GM10248 (cell line): Measurements from ENCODE around the gene WASF3.

Source experiments
- CTCF ChIA-PET: fragments of 300-600 bp; sonication (Branson Sonifier 250); formaldehyde crosslinking; extraction: SDS; loops from one replicate; lab custom pipeline; 2021; ENCODE audit warnings: antibody characterized with exemption; lab: Yijun Ruan, JAX
- POLR2A ChIA-PET: fragments of 350-650 bp; sonication (Branson Sonifier 250); formaldehyde crosslinking; extraction: SDS; loops from one replicate; lab custom pipeline; 2020; ENCODE audit warnings: antibody characterized with exemption; lab: Yijun Ruan, JAX
- DNase-seq: peaks from one replicate; pipeline ENCODE4 v3.0.0; 2012; ENCODE audit errors: extremely low spot score
- TF ChIP-seq, protein P1 (sequence below): IDR thresholded peaks from 2 replicates; pipeline ENCODE4 v1.5.1; 2012; ENCODE audit warnings: mild to moderate bottlenecking, low read depth; ENCODE audit errors: extremely low read depth, missing control alignments, control extremely low read depth

WASF3 gene

DNA sequence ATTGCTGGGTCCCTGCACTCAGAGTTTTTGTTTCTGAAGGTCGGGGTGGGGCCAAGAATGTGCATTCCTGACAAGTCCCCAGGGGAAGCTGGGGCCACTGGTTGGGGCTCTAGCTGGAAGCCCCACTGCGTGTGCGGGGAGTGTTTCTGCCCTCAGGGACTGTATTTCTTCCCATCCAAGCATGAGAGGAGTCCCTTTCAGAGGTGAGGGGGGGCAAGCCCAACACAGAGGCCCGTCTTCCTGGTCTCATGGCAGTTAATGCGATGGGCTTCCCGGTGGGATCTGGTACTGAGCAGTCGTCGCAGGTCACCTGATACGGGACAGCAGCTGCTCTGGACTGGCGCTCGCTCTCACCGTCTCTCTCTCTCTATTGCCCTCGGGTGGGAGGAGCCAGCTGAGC lies 152.7 kb downstream of the WASF3 start:
- TF ChIP-seq, protein P1, sequence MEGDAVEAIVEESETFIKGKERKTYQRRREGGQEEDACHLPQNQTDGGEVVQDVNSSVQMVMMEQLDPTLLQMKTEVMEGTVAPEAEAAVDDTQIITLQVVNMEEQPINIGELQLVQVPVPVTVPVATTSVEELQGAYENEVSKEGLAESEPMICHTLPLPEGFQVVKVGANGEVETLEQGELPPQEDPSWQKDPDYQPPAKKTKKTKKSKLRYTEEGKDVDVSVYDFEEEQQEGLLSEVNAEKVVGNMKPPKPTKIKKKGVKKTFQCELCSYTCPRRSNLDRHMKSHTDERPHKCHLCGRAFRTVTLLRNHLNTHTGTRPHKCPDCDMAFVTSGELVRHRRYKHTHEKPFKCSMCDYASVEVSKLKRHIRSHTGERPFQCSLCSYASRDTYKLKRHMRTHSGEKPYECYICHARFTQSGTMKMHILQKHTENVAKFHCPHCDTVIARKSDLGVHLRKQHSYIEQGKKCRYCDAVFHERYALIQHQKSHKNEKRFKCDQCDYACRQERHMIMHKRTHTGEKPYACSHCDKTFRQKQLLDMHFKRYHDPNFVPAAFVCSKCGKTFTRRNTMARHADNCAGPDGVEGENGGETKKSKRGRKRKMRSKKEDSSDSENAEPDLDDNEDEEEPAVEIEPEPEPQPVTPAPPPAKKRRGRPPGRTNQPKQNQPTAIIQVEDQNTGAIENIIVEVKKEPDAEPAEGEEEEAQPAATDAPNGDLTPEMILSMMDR: no peak
- POLR2A ChIA-PET: no interaction called here
- DNase-seq: no peak
- CTCF ChIA-PET: interaction anchor here (1.8 to 2.0 kb wide), 2 partner anchors 12 kb away, joined by 6 read pairs; no protein-coding TSS in a partner anchor

DNA sequence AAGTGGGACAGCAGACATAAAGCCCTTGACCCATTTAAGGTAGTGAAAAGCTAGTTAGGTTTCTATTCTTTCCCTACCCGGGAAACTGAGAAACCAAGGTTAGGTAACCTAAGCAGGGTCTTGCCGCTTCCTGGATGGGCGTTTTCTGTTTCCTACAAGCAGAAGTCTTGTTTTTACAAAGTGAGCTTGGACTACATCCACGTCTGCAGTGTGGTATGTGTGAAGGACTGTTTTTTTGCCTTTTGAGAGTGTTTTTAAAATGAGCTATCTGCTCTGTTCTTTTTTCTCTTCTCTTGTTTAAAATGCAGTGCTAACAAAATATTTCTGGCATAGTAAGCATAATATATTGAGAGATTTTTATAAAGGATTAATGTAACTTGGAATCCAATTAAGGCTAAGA lies 153.7 kb downstream of the WASF3 start:
- POLR2A ChIA-PET: no interaction called here
- CTCF ChIA-PET: interaction anchor here (0.9 to 2.0 kb wide), 3 partner anchors 13 to 1136 kb away, joined by 3 to 6 read pairs (median 4); no protein-coding TSS in a partner anchor
- no peak for DNase-seq
- TF ChIP-seq, protein P1: no peak

DNA sequence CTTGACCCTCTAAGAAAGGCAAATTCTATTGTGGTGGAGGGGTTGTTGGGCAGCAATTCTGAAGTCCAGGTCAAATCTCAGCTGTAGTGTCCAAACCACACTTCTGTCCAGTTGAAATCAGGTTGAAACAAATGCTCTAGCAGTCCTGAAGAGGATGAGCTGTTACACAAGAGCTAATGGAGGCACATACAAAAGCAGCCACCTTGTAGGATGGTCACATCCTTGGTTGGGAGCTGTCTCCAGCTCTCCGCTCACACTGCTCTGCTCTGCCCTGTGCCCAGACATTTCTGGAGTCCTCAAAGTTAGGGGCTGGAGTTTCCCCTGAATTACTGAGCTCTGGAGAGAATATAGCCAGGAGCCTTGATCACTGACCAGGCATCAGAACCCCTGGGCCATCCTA lies 155.9 kb downstream of the WASF3 start:
- ChIA-PET POLR2A (no interaction called here), CTCF (interaction anchor here (2.3 kb wide), 1 partner anchor 15 kb away, joined by 9 read pairs; no protein-coding TSS in a partner anchor)
- no peak for DNase-seq
- TF ChIP-seq, protein P1: no peak

DNA sequence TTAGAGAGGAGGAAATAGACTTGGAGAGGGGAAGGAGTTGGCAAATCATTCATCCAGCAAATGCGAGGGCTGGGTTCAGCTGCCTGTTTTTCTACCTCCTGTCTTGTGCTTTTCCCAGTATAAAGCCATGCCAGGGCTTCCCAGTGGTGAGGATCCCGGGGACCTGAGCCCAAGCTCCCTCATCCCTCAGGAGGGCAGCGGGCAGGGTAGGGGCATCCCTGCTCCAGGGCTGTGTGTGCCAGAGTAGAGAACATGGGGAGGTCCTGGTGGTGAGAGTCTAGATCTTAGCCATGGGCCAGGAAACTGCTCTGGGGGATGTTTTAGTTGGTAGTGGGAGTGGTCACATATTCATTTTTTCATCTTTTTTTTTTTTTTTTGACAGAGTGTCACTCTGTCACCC lies 159.5 kb downstream of the WASF3 start:
- CTCF ChIA-PET: interaction anchor here (0.6 kb wide), 1 partner anchor 671 kb away, joined by 3 read pairs; no protein-coding TSS in a partner anchor
- POLR2A ChIA-PET: no interaction called here
- no peak for DNase-seq
- TF ChIP-seq, protein P1: no peak

DNA sequence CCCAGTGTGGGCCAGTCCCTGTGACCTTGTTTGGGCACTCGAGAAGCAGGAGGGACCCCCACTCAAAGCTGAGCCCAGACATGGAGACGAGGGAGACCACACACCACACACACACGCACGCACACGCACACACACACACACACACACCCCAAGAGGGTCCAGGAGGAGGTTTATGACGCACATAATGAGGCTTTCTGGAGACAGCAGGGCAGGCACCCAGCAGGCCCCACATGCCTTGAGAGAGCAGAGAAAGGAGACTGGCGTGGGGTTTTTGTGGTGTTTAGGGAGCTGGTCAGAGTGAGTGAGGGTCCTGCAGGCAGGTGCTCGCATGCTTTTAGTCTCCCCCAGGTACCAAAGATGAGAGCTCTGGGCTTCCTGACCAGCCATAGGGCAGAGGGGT lies 160.7 kb downstream of the WASF3 start:
- DNase-seq: no peak
- POLR2A ChIA-PET: no interaction called here
- CTCF ChIA-PET: interaction anchor here (0.9 kb wide), 1 partner anchor 20 kb away, joined by 3 read pairs; no protein-coding TSS in a partner anchor
- TF ChIP-seq, protein P1: no peak

DNA sequence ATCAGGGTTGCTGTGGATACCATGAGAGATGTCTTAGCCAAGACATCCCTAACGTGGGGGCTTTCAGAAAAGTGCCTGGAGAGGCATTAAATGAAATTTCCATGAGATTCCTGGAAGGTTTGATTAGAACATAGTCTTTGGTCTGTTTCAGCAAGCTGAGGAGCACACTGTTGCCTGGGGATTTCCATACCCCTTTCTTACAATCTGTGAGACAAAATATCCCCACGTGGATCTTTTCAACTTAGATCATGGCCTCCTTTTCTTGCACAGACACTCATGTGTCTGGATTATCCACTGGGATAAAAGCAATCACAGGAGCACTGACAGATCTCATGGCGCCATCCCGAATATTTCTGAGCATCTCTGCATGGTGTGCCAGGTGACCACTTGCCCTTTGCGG lies 161.4 kb downstream of the WASF3 start:
- DNase-seq: no peak
- CTCF ChIA-PET: interaction anchor here (0.9 kb wide), 1 partner anchor 20 kb away, joined by 3 read pairs; no protein-coding TSS in a partner anchor
- POLR2A ChIA-PET: no interaction called here
- TF ChIP-seq, protein P1: no peak
